Measurements from ENCODE around the gene SCUBE3. TPM values are rescaled to one million over a fixed set of nuclear protein-coding genes. Genes with fewer than 3 reads are reported as not detected.

Gene SCUBE3
- total and polyA plus RNA-seq, 2 donors (not counting 1 experiment from before 2014, with no cell fraction given) = not detected

DNA sequence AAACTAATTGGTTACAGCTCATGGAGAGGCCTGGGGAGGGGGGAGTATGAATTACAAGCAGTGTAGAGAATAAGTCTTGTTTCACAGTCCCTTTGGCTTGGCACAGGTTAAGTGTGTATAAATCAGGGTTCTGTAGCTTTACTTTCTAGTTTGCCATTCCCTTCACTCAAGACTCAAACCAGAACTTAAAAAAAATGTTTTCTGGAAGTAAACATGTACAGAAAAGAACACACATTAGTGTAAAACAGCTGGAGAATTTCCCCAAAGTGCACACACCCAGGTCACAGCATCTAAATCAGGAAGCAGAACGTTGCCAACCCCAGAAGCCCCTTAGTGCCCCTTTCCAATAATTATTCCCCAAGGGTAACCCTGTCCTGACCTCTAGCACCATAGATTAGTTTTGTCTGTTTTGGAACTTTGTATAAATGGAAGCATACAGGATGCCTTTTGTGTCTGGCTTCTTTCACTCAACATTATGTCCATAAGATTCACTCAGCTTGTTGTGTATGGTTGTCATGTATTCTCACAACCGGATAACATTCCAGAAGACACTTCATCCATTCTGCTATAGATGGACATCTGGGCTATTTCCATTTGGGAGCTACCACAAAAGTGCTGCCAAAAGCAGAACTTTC lies 33.7 kb upstream of the SCUBE3 start:
- ATAC-seq (ENCODE audit: low read depth) (no peak), DNase-seq (no peak)
- Histone ChIP-seq H3K9me3 (ENCODE audit: control extremely low read depth in 1 of 3, control insufficient read depth in 2 of 3, insufficient read depth in 1 of 3, low read length in 2 of 3) (no peaks in the 10 kb centered on the region), H4K20me1 (ENCODE audit: control insufficient read depth, insufficient read depth, low read length, poor library complexity, severe bottlenecking) (no peaks in the 10 kb centered on the region), H3K36me3 (replicated peaks in 1 of 2; ENCODE audit: control extremely low read depth in 1 of 2, control insufficient read depth in 1 of 2, extremely low read depth in 1 of 2, insufficient read depth in 2 of 2, low read length in 1 of 2) (no peaks in the 10 kb centered on the region), H3K79me2 (ENCODE audit: control insufficient read depth, insufficient read depth, low read length) (no peaks in the 10 kb centered on the region), H3K9ac (ENCODE audit: low read length) (no peak overlapping the region), H2AFZ (ENCODE audit: insufficient read depth, low read depth, low read length, poor library complexity, severe bottlenecking) (no peak overlapping the region), H3K27ac (ENCODE audit: low read length in 2 of 2) (no peak overlapping the region), H3K4me1 (ENCODE audit: control insufficient read depth in 2 of 2, insufficient read depth in 2 of 2, low read length in 2 of 2) (no peaks in the 10 kb centered on the region), H3K4me3 (ENCODE audit: control extremely low read depth in 1 of 5, extremely low read depth in 1 of 5, insufficient read depth in 1 of 5, low read depth in 2 of 5, low read length in 4 of 5) (no peak overlapping the region), H3K4me2 (replicated peaks; ENCODE audit: low read depth, low read length, poor library complexity, severe bottlenecking) (no peak overlapping the region), H3K27me3 (replicated peaks in 1 of 4; ENCODE audit: control extremely low read depth in 1 of 4, control insufficient read depth in 3 of 4, insufficient read depth in 4 of 4, low read length in 3 of 4) (peaks cover 0 to 7% (median 3%) of the 10 kb centered on the region in 4 experiments)
- Mint-ChIP-seq H3K4me1 (no peaks in the 10 kb centered on the region), H3K9me3 (ENCODE audit: insufficient read depth) (no peaks in the 10 kb centered on the region), H3K27me3 (peaks cover 23% of the 10 kb centered on the region), H3K27ac (no peak overlapping the region), H3K4me3 (no peak overlapping the region)
- TF ChIP-seq EZH2 (IDR thresholded peaks at IDR 0.05; ENCODE audit: borderline replicate concordance, insufficient read depth, low read depth, low read length, poor library complexity, severe bottlenecking) = no peak
- TF ChIP-seq, protein P1, sequence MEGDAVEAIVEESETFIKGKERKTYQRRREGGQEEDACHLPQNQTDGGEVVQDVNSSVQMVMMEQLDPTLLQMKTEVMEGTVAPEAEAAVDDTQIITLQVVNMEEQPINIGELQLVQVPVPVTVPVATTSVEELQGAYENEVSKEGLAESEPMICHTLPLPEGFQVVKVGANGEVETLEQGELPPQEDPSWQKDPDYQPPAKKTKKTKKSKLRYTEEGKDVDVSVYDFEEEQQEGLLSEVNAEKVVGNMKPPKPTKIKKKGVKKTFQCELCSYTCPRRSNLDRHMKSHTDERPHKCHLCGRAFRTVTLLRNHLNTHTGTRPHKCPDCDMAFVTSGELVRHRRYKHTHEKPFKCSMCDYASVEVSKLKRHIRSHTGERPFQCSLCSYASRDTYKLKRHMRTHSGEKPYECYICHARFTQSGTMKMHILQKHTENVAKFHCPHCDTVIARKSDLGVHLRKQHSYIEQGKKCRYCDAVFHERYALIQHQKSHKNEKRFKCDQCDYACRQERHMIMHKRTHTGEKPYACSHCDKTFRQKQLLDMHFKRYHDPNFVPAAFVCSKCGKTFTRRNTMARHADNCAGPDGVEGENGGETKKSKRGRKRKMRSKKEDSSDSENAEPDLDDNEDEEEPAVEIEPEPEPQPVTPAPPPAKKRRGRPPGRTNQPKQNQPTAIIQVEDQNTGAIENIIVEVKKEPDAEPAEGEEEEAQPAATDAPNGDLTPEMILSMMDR (IDR thresholded peaks at IDR 0.05) = no peak
- intact Hi-C loops (cut with micrococcal nuclease) = no loop called here
- no CpG with 5 or more reads among the region's 2 CpGs for WGBS (ENCODE audit: insufficient coverage)
- CTCF ChIA-PET = interaction anchor here (0.6 kb wide), 1 partner anchor 25 kb away, joined by 3 read pairs; no protein-coding TSS in a partner anchor
- POLR2A ChIA-PET = no interaction called here

- Histone ChIP-seq H3K9ac (ENCODE audit: low read length) (no peak overlapping the region), H3K27ac (ENCODE audit: low read length in 2 of 2) (no peak overlapping the region), H3K27me3 (replicated peaks in 1 of 4; ENCODE audit: control extremely low read depth in 1 of 4, control insufficient read depth in 3 of 4, insufficient read depth in 4 of 4, low read length in 3 of 4) (peaks cover 0 to 10% (median 4%) of the 10 kb centered on the region in 4 experiments), H3K4me3 (ENCODE audit: control extremely low read depth in 1 of 5, extremely low read depth in 1 of 5, insufficient read depth in 1 of 5, low read depth in 2 of 5, low read length in 4 of 5) (no peak overlapping the region), H3K4me2 (replicated peaks; ENCODE audit: low read depth, low read length, poor library complexity, severe bottlenecking) (no peak overlapping the region), H3K36me3 (replicated peaks in 1 of 2; ENCODE audit: control extremely low read depth in 1 of 2, control insufficient read depth in 1 of 2, extremely low read depth in 1 of 2, insufficient read depth in 2 of 2, low read length in 1 of 2) (no peaks in the 10 kb centered on the region), H2AFZ (ENCODE audit: insufficient read depth, low read depth, low read length, poor library complexity, severe bottlenecking) (no peak overlapping the region), H3K9me3 (ENCODE audit: control extremely low read depth in 1 of 3, control insufficient read depth in 2 of 3, insufficient read depth in 1 of 3, low read length in 2 of 3) (no peaks in the 10 kb centered on the region), H4K20me1 (ENCODE audit: control insufficient read depth, insufficient read depth, low read length, poor library complexity, severe bottlenecking) (no peaks in the 10 kb centered on the region), H3K79me2 (ENCODE audit: control insufficient read depth, insufficient read depth, low read length) (no peaks in the 10 kb centered on the region), H3K4me1 (ENCODE audit: control insufficient read depth in 2 of 2, insufficient read depth in 2 of 2, low read length in 2 of 2) (no peaks in the 10 kb centered on the region)
- intact Hi-C loops (cut with micrococcal nuclease) = no loop called here
- ChIA-PET POLR2A (no interaction called here), CTCF (no interaction called here)
- Mint-ChIP-seq H3K4me1 (no peaks in the 10 kb centered on the region), H3K27ac (no peak overlapping the region), H3K27me3 (peaks cover 25% of the 10 kb centered on the region), H3K4me3 (no peak overlapping the region), H3K9me3 (ENCODE audit: insufficient read depth) (no peaks in the 10 kb centered on the region)
- TF ChIP-seq, protein P1 (IDR thresholded peaks at IDR 0.05) = no peak
- no peak for TF ChIP-seq EZH2 (IDR thresholded peaks at IDR 0.05; ENCODE audit: borderline replicate concordance, insufficient read depth, low read depth, low read length, poor library complexity, severe bottlenecking)
- ATAC-seq (ENCODE audit: low read depth) = no peak
- 93% methylated on average over 3 of the region's 5 CpGs for whole genome bisulfite sequencing (ENCODE audit: insufficient coverage)
- no peak for DNase-seq
These were observed 32.3 kb upstream of the SCUBE3 start for GRCh38 chr6:35181308-35181932.

All from B cell (primary cell).